ENCODE measurements around the gene TAF1B. TPM values are rescaled to one million over a fixed set of nuclear protein-coding genes. Genes with fewer than 3 reads are reported as not detected.

TAF1B gene
- total RNA-seq, 1 donor from 2014 or later: 14.6 TPM

- DNase-seq (ENCODE audit: low read depth): no peak
- TF ChIP-seq CTCF (conservative IDR thresholded peaks at IDR 0.05; ENCODE audit: low read depth, low read length): no peak
- H3K4me3 ChIP-seq (ENCODE audit: low read depth, low read length): no peak overlapping the region
These were observed 137.2 kb downstream of the TAF1B start for GRCh38 chr2:9980520-9980919.

DNA sequence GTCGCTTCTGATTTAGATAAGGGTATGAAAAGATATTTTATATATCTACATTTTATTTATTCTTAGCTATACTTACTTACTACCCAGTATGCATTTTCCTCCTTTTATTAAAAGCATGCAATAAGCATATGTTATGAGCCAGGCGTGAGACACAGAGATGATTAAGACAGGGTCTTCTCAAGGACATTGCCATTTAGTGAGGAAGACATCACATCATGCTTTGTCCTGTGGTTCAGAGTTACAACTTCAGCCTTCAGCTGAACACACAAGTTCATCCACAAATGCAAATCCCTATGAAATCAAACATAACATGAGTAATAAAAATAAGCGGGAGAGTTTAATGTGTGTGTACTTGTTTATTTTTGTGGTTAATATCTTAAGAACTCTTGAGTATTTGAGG, 138.4 kb downstream of the TAF1B start:
- no peak for DNase-seq (ENCODE audit: low read depth)
- no peak overlapping the region for H3K4me3 ChIP-seq (ENCODE audit: low read depth, low read length)
- no peak for TF ChIP-seq CTCF (conservative IDR thresholded peaks at IDR 0.05; ENCODE audit: low read depth, low read length)

GRCh38 chr2:9982248-9982647, 139.0 kb downstream of the TAF1B start:
- H3K4me3 ChIP-seq (ENCODE audit: low read depth, low read length): no peak overlapping the region
- no peak for DNase-seq (ENCODE audit: low read depth)
- TF ChIP-seq CTCF (conservative IDR thresholded peaks at IDR 0.05; ENCODE audit: low read depth, low read length): no peak

GRCh38 chr2:9982891-9983290, 139.6 kb downstream of the TAF1B start:
- no peak overlapping the region for H3K4me3 ChIP-seq (ENCODE audit: low read depth, low read length)
- no peak for TF ChIP-seq CTCF (conservative IDR thresholded peaks at IDR 0.05; ENCODE audit: low read depth, low read length)
- no peak for DNase-seq (ENCODE audit: low read depth)

DNA sequence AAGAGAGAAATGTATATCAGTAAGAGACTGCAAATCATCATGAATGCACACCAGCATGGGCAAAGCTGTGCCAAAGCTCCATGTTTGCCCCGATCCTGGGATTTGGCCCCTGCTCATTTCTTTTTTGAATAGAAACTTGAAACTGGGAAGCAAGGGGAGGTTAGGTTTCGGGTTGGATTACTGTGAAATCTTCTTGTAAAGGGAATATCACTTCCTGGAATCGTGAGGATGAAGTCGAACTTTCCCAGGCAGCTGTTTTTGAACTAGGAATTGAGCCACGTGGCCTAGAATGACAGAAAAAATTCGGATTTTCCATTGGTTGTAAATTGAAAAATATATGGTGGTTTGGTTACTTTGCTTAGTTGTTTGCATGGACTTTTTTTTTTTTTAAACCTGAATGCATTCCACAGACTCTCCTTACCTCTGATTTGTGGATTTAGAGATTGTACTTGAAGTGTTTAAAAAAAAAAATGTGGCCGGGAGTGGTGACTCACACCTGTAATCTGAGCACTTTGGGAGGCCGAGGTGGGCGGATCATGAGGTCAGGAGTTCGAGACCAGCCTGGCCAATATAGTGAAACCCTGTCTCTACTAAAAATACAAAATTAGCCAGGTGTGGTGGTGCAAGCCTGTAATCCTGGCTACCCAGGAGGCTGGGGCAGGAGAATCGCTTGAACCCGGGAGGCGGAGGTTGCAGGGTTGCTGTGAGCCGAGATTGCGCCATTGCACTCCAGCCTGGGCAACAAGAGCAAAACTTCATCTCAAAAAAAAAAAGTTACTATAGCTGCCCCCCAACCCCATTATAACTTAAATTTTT, 140.3 kb downstream of the TAF1B start:
- no peak overlapping the region for H3K4me3 ChIP-seq (ENCODE audit: low read depth, low read length)
- no peak for DNase-seq (ENCODE audit: low read depth)
- TF ChIP-seq CTCF (conservative IDR thresholded peaks at IDR 0.05; ENCODE audit: low read depth, low read length): no peak

Other genes starting within 250 kb of the TAF1B start
- gene YWHAQ, start 212.5 kb upstream of the TAF1B start, total RNA-seq: 418 and 463 TPM in 2 replicates
- 3.9 and 6.8 TPM in 2 replicates for gene GRHL1, start 108.2 kb downstream of the TAF1B start, total RNA-seq
- gene KLF11, start 200.1 kb downstream of the TAF1B start, total RNA-seq: 6.9 and 9.3 TPM in 2 replicates
- 5.9 and 20.8 TPM in 2 replicates for gene CYS1, start 236.9 kb downstream of the TAF1B start, total RNA-seq

Measured in epithelial cell of proximal tubule (primary cell).